PC-3 (cell line): ENCODE measurements around the gene GOLGA8J.

ENCODE experiments used
- EZH2 ChIP-seq: fragments of 300-600 bp; sonication (generic); IDR thresholded peaks from one replicate; pipeline ENCODE4 v1.6.1; 2017; ENCODE audit warnings: antibody characterized with exemption, mild to moderate bottlenecking, low read length; ENCODE audit not compliant: unreplicated experiment
- TF ChIP-seq, protein P1 (sequence below): fragments of 300-600 bp; sonication (generic); conservative IDR thresholded peaks from 2 replicates; pipeline ENCODE4 v1.5.1; 2017; ENCODE audit warnings: antibody characterized with exemption, low read depth, mild to moderate bottlenecking, low read length

DNA sequence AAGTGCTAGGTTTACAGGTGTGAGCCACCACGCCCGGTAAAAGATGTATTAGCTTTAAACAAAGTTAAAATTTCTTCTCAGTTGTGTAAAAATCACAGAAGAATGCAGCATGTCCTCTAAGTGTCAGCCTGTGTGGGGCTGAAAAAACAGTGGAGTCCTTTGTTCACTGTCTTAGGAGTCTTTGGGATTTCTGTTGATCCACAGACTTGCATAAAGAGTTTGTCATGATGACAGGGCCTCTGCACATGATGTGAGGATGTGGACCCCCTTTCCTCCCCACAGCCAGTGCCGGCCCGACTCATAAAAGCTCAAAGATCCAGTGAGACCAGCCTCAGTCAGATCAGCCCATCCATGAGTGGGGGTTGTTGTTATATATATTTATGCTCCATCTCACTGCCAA is 49.0 kb upstream of the GOLGA8J start:
- TF ChIP-seq, protein P1, sequence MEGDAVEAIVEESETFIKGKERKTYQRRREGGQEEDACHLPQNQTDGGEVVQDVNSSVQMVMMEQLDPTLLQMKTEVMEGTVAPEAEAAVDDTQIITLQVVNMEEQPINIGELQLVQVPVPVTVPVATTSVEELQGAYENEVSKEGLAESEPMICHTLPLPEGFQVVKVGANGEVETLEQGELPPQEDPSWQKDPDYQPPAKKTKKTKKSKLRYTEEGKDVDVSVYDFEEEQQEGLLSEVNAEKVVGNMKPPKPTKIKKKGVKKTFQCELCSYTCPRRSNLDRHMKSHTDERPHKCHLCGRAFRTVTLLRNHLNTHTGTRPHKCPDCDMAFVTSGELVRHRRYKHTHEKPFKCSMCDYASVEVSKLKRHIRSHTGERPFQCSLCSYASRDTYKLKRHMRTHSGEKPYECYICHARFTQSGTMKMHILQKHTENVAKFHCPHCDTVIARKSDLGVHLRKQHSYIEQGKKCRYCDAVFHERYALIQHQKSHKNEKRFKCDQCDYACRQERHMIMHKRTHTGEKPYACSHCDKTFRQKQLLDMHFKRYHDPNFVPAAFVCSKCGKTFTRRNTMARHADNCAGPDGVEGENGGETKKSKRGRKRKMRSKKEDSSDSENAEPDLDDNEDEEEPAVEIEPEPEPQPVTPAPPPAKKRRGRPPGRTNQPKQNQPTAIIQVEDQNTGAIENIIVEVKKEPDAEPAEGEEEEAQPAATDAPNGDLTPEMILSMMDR = no peak
- no peak for TF ChIP-seq EZH2
